Measurements from ENCODE around the gene HOXA11. TPM values are rescaled to one million over a fixed set of nuclear protein-coding genes. Genes with fewer than 3 reads are reported as not detected.

HOXA11 gene
- total RNA-seq, 1 experiment from 2014 or later, result 0.84 TPM

GRCh38 chr7:27146491-27147198 is 38.4 kb downstream of the HOXA11 start:
- Mint-ChIP-seq H3K27ac (ENCODE audit: low read depth, unreplicated experiment) (no peak overlapping the region), H3K27me3 (ENCODE audit: insufficient read depth, unreplicated experiment) (no peaks in the 10 kb centered on the region), H3K4me1 (ENCODE audit: insufficient read depth, unreplicated experiment) (peaks cover 10% of the 10 kb centered on the region), H3K36me3 (ENCODE audit: insufficient read depth, unreplicated experiment) (peaks cover 17% of the 10 kb centered on the region), H3K4me3 (ENCODE audit: unreplicated experiment) (peak overlapping the region; percentile 14), H3K9me3 (ENCODE audit: unreplicated experiment) (no peaks in the 10 kb centered on the region)
- no TSS peak for BruUV-seq (replicated peaks)
- intact Hi-C loops (cut with micrococcal nuclease), result no loop called here
- DNase-seq (ENCODE audit: unreplicated experiment), result no peak
- TF ChIP-seq CTCF (IDR thresholded peaks at IDR 0.05; ENCODE audit: unreplicated experiment), result no peak
- ChIA-PET CTCF (interaction anchor here (0.6 to 1.1 kb wide), 3 partner anchors 479 to 1056 kb away, joined by 3 read pairs; no protein-coding TSS in a partner anchor), POLR2A (interaction anchor here (0.5 to 5.2 kb wide), 2 partner anchors 24 to 958 kb away, joined by 3 to 36 read pairs; no protein-coding TSS in a partner anchor)

- intact Hi-C loops (cut with micrococcal nuclease), result no loop called here
These were observed 39.1 kb downstream of the HOXA11 start for GRCh38 chr7:27145914-27146412.

GRCh38 chr7:27145165-27145913 is 39.7 kb downstream of the HOXA11 start:
- ChIA-PET CTCF (interaction anchor here (0.6 to 6.7 kb wide), 15 partner anchors 16 to 1046 kb away, joined by 3 to 190 read pairs (median 7); no protein-coding TSS in a partner anchor), POLR2A (interaction anchor here (0.6 to 7.2 kb wide), 8 partner anchors 18 to 655 kb away, joined by 3 to 459 read pairs (median 25); partner anchors contain the start of gene HOXA9)
- Mint-ChIP-seq H3K9me3 (ENCODE audit: unreplicated experiment) (no peaks in the 10 kb centered on the region), H3K27me3 (ENCODE audit: insufficient read depth, unreplicated experiment) (no peaks in the 10 kb centered on the region), H3K27ac (ENCODE audit: low read depth, unreplicated experiment) (no peak overlapping the region), H3K4me1 (ENCODE audit: insufficient read depth, unreplicated experiment) (peaks cover 16% of the 10 kb centered on the region), H3K36me3 (ENCODE audit: insufficient read depth, unreplicated experiment) (peaks cover 29% of the 10 kb centered on the region), H3K4me3 (ENCODE audit: unreplicated experiment) (no peak overlapping the region)
- DNase-seq (ENCODE audit: unreplicated experiment), result no peak
- no TSS peak for BruUV-seq (replicated peaks)
- intact Hi-C loops (cut with micrococcal nuclease), result no loop called here
- TF ChIP-seq CTCF (IDR thresholded peaks at IDR 0.05; ENCODE audit: unreplicated experiment), result no peak

More at GRCh38 chr7:27145914-27146412, 39.1 kb downstream of the HOXA11 start:
- no peaks in the 10 kb centered on the region for H3K9me3 Mint-ChIP-seq (ENCODE audit: unreplicated experiment)
- POLR2A ChIA-PET, result interaction anchor here (7.1 to 7.2 kb wide), 2 partner anchors 17 to 289 kb away, joined by 49 to 459 read pairs; partner anchors contain the start of gene HOXA9
- no peak for TF ChIP-seq CTCF (IDR thresholded peaks at IDR 0.05; ENCODE audit: unreplicated experiment)
- no peaks in the 10 kb centered on the region for H3K27me3 Mint-ChIP-seq (ENCODE audit: insufficient read depth, unreplicated experiment)
- H3K4me1 Mint-ChIP-seq (ENCODE audit: insufficient read depth, unreplicated experiment), result peaks cover 14% of the 10 kb centered on the region
- CTCF ChIA-PET, result interaction anchor here (0.6 to 2.9 kb wide), 5 partner anchors 46 to 1056 kb away, joined by 3 to 16 read pairs (median 3); no protein-coding TSS in a partner anchor
- BruUV-seq (replicated peaks), result no TSS peak
- DNase-seq (ENCODE audit: unreplicated experiment), result no peak
- no peak overlapping the region for H3K4me3 Mint-ChIP-seq (ENCODE audit: unreplicated experiment)
- H3K27ac Mint-ChIP-seq (ENCODE audit: low read depth, unreplicated experiment), result no peak overlapping the region
- H3K36me3 Mint-ChIP-seq (ENCODE audit: insufficient read depth, unreplicated experiment), result peaks cover 24% of the 10 kb centered on the region
